GM12892 (cell line): Measurements from ENCODE around the gene ANO1.

ENCODE experiments used
- DNase-seq: peaks from one replicate; pipeline ENCODE4 v3.0.0; 2011; ENCODE audit not compliant: insufficient read length
- FAIRE-seq: peaks from 2 replicates; lab custom pipeline; 2011; peaks lifted over from hg19 to GRCh38; lab: Jason Lieb, UNC
- POLR2A ChIP-seq: IDR thresholded peaks from 2 replicates; pipeline ENCODE4 v1.6.1; 2011; ENCODE audit warnings: low read depth, low read length, control low read depth
- POLR2AphosphoS5 ChIP-seq: IDR thresholded peaks from 2 replicates; pipeline ENCODE4 v1.6.1; 2011; ENCODE audit warnings: low read depth, low read length, control low read depth
- TAF1 ChIP-seq: IDR thresholded peaks from 2 replicates; pipeline ENCODE4 v1.6.1; 2011; ENCODE audit warnings: low read depth, mild to moderate bottlenecking, control low read depth, low read length, borderline replicate concordance

Gene ANO1

DNA sequence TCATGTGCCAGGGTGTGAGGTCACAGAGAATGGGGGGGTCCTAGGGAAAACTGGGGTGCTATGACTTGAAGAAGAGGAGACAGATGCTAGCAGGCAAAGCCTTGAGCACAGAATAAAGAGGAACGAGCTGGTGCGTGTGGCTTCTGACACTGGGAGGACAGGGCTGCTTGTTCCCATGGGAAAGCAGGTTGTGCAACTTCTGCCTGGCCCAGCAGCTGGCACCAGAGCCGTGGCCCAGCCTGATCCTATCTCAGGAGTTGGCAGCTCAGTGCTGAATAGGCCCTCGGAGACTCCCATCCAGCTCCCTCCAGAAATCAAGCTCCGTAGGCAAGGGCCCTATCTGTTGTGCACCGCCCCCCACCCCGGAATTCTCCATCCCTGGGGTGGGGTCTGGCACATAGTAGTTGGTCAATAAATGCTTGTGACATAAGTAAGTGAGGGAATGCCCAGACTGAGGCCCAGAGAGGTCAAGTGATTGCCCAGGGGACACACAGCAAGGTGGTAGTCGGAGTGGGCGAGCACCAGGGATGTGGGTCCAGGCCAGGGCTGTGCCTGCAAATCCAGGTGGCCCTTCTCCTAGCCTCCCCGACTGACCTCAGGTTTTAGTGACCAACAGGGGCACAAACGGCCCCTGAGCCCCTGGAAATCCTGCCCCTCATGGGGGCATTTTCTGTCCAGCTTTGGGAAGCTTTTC, 105.5 kb downstream of the ANO1 start:
- TF ChIP-seq TAF1 (no peak), POLR2A (no peak), POLR2AphosphoS5 (no peak)
- DNase-seq (no peak), FAIRE-seq (no peak)

DNA sequence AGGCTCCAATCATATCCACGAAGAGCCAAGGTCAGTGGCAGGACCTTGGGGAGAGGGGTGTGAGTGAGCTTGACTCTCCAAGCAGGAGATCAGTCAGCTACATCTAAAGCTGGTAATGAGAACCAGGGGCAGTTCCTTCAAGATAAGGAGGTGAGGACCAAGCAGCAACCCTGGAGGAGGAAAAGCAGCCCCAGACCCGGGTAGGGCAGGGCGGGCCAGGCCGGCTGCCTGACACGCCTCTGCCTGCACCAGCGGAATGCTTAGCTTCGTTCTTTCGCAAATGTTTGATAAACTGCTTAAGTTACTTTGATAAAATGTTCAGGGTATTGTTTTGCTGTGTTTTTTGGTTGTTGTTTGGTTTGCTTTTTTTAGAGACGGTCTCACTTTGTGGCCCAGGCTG, 106.3 kb downstream of the ANO1 start:
- FAIRE-seq (no peak), DNase-seq (no peak)
- TF ChIP-seq POLR2A (no peak), TAF1 (no peak), POLR2AphosphoS5 (no peak)

DNA sequence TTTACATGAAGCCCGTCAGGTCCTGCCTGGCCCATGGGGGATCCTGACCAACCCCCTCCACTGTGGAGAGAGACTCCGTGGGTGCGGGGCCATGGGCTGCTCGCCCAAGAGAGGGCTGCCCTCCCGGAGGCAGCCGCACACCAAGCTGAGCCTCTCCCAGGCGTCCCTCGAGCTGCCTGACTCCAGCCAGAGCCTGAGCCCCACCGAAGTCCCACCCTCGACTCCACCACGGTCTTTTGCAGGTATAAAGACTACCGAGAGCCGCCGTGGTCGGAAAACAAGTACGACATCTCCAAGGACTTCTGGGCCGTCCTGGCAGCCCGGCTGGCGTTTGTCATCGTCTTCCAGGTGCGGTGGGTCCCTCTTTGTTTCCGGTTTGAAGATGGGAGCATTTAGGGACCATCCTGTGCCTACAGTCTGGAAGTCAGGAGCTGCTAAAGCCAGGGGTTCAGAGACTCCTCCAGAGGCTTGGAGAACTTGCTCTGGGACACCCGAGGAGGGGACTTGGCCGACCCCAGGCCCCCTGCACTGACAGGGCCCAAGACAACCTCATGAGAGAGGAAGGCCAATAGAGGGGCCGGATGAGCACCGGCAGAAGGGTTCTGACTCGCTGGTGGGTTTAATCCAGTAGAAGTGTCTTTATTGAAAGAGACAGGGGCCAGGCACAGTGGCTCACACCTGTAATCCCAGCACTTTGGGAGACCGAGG, 107.4 kb downstream of the ANO1 start:
- DNase-seq: no peak
- TF ChIP-seq TAF1 (no peak), POLR2AphosphoS5 (no peak), POLR2A (no peak)
- no peak for FAIRE-seq

DNA sequence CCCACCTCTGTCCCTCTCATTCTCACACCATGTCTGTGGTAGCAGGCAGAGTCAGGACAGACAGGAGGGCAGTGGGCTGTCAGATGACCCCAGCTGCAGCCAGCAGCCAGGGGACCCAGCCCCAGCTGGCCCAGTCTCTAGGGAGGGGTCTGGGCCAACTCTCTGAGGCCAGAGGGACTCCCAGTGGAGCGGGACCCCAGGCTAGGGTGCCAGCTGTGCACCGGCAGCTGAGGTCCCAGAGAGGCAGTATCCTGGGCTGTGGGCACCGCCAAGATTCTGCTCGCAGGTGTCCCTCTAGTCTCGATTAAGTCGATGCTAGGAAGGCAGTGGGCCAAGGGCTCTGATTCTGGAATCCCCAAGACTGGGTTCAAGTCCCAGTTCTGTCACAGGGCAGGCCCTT, 108.3 kb downstream of the ANO1 start:
- FAIRE-seq (no peak), DNase-seq (no peak)
- no peak for TF ChIP-seq POLR2A
- no peak for TF ChIP-seq TAF1
- TF ChIP-seq POLR2AphosphoS5: no peak

DNA sequence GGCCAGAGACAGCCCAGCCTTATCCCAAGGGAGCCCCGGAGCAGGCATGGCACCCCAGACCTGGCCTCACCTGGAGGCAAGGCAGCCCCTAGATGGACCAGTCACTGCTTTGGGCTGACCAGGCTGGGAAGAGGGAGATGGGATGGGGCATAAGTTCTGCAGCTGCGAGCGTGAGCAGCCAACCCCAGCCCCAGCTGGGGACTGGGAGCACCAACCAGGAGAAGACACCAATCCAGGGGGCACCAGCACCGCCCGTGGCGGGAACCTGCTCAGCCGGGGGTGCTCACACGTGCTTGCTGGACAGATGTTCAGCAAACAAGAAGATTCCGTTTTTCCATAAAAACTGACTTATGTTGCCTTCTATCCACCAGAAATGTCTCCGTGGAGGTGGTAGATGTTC, 108.8 kb downstream of the ANO1 start:
- DNase-seq (no peak), FAIRE-seq (no peak)
- TF ChIP-seq POLR2A: no peak
- no peak for TF ChIP-seq POLR2AphosphoS5
- no peak for TF ChIP-seq TAF1

DNA sequence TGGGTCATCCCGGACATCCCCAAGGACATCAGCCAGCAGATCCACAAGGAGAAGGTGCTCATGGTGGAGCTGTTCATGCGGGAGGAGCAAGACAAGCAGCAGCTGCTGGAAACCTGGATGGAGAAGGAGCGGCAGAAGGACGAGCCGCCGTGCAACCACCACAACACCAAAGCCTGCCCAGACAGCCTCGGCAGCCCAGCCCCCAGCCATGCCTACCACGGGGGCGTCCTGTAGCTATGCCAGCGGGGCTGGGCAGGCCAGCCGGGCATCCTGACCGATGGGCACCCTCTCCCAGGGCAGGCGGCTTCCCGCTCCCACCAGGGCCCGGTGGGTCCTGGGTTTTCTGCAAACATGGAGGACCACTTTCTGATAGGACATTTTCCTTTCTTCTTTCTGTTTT, 109.7 kb downstream of the ANO1 start:
- no peak for DNase-seq
- FAIRE-seq: no peak
- TF ChIP-seq POLR2AphosphoS5 (no peak), POLR2A (no peak), TAF1 (no peak)

DNA sequence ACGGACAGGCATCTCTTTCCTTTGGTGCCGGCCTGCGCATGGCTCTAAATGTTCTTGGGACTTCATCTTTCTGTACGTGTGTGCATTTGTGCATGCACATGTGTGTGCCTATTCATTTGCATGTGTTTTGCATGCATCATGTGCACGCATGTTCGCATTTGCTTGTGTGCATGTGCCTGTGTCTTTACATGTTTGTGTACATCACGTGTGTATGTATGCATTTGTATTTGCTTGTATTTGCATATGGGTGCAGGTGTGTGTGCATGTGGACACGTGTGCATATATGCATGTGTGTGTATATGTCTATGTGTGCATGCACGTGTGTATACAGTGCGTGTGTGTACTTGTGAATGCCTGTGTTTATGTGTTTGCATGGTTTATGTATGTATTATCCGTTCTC, 111.5 kb downstream of the ANO1 start:
- TF ChIP-seq POLR2AphosphoS5 (no peak), TAF1 (no peak), POLR2A (no peak)
- no peak for DNase-seq
- FAIRE-seq: no peak

DNA sequence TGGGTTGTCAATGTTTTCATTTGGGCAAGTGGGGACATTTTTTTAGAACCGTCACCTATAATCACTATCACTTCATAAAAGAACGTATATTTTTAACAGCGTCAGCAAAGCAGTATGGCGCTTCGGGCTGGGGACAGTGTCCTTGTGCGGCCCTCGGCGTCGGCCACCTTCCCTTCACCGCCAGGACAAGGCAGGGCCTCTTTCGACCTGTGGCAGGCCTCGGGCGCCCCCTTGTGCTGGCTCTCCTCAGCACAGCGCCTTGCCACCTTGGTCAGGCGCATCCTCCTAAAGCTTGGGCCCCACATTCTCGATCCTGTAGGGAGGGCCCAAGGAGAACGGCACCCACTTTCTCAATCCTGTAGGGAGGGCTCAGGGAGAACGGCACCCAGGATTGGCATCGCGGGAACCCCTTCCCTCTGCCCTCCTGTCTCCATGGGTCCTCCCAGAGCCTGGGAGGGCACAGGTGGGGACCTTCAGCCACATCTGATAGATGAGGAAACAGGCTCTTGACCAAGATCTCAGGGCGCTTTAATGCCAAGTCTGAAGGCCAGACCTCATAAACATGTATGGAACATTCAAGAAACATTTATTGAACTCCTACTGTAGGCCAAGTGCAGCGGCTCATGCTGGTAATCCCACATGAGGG, 113.5 kb downstream of the ANO1 start:
- TF ChIP-seq POLR2AphosphoS5: no peak
- TF ChIP-seq TAF1: no peak
- TF ChIP-seq POLR2A: no peak
- DNase-seq: peak; percentile 59
- peak; percentile 71 for FAIRE-seq

DNA sequence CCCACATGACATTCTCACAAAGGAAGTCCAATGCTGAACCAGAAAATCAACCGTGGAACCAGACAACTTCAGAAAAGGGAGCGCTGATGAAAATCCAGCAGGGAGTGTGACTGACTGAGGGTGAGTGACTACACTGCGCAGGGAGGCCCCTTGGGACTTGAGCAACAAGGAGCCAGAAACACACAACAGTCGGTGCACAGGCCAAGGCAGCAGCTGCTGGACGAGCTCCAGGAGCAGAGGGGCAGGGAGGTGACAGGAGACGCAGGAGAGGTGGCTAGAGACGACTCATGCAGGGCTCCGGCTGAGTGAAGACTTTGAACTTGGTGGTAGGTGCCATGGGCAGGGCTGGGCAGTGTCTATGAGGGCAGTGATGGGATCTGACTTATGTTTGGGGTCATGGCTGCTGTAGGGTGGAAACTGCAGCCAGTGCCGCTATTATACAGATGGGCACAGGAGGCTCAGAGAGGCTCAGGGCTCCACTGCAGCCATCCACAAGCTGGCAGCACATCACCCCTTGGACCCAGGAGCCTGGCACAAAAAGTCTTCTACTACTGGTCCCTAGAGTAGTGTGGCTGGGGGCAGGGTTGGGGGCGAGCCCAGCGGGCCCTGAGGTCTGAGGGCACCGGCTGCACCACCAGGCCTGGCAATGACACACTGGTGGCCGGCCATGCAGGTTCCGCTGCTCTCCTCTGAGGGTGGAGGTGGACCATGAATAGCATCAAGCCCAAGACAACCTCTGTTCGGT, 114.7 kb downstream of the ANO1 start:
- DNase-seq (no peak), FAIRE-seq (no peak)
- no peak for TF ChIP-seq POLR2AphosphoS5
- no peak for TF ChIP-seq TAF1
- TF ChIP-seq POLR2A: no peak

DNA sequence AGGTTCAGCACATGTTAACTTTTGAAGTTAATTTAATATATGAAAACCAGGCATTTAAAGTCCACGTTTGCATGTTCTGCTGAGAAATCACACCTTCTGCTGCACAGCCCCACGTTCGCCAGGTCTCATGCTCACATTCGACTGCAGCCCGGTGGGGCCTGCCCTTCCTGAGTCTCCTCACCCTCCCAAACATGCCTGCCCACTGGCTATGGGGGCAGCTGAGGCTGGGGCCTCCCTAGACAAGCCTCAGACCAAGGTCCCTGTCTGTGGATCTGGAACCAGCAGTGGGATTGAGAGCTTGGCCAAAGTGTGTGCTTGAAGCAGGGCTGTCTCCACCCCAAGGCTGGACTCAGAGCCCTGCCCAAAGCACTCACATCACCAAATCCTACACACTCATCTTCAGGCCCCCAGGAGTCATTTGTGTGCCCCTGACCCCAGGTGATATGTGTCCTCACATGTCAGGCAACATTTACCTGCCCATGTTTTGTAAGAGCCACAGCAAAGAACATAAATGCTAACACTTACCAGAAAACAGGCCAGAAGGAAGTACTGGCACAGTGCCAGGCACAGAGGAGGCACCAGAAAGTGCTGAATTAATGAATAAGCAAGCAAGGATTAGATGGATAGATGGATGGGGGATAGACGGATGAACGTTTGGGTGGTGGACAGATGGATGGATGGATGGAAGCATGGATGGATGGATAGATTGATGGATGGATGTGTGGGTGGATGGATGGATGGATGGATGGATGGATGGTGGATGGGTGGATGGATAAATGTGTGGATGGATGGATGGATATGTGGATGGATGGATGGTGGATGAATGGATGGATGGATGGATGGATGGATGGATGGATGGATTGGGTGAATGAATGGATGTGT, 115.5 kb downstream of the ANO1 start:
- no peak for DNase-seq
- no peak for FAIRE-seq
- TF ChIP-seq POLR2AphosphoS5 (no peak), TAF1 (no peak), POLR2A (no peak)
